GM23338 (cell line): ENCODE results near the gene DUS3L. TPM values are rescaled to one million over a fixed set of nuclear protein-coding genes. Genes with fewer than 3 reads are reported as not detected.

Source experiments
- ATAC-seq: fragments of 200-7000 bp; cut with Tn5 transposase; 3 replicates; pipeline ENCODE4 v1.9.1; 2020
- DNase-seq: peaks from one replicate; pipeline ENCODE4 v3.0.0-alpha.2; 2015; ENCODE audit warnings: low spot score
- H2AFZ ChIP-seq: fragments of 200-600 bp; sonication (generic); 2 replicates; pipeline ENCODE4 v1.8.0; 2016; ENCODE audit warnings: antibody characterized with exemption, mild to moderate bottlenecking, moderate library complexity
- H3F3A ChIP-seq: fragments of 200-600 bp; sonication (generic); replicated peaks from 2 replicates; pipeline ENCODE4 v1.8.0; 2017; ENCODE audit warnings: antibody characterized with exemption, mixed run types, low read depth
- H3K27ac ChIP-seq: fragments of 200-600 bp; sonication (generic); 2 replicates; pipeline ENCODE4 v1.6.1; 2016; ENCODE audit warnings: low read depth
- H3K27me3 ChIP-seq: fragments of 200-600 bp; sonication (generic); 2 replicates; pipeline ENCODE4 v1.8.0; 2016; ENCODE audit warnings: mild to moderate bottlenecking, mixed run types, moderate library complexity; ENCODE audit not compliant: insufficient read depth
- H3K36me3 ChIP-seq: fragments of 200-600 bp; sonication (generic); 2 replicates; pipeline ENCODE4 v1.8.0; 2016; ENCODE audit warnings: mild to moderate bottlenecking; ENCODE audit not compliant: insufficient read depth
- H3K4me1 ChIP-seq: fragments of 200-600 bp; sonication (generic); 2 replicates; pipeline ENCODE4 v1.8.0; 2016; ENCODE audit warnings: mild to moderate bottlenecking, moderate library complexity; ENCODE audit not compliant: insufficient read depth
- H3K4me2 ChIP-seq: fragments of 200-600 bp; sonication (generic); 2 replicates; pipeline ENCODE4 v1.7.1; 2017; ENCODE audit warnings: mixed run types
- H3K4me3 ChIP-seq: fragments of 200-600 bp; sonication (generic); 2 replicates; pipeline ENCODE4 v1.6.1; 2016; ENCODE audit warnings: mixed run types
- H3K79me2 ChIP-seq: fragments of 200-600 bp; sonication (generic); replicated peaks from 2 replicates; pipeline ENCODE4 v1.8.0; 2017; ENCODE audit warnings: mild to moderate bottlenecking; ENCODE audit not compliant: insufficient read depth
- H3K9me2 ChIP-seq: fragments of 200-600 bp; sonication (generic); 2 replicates; pipeline ENCODE4 v1.8.0; 2017; ENCODE audit not compliant: insufficient read depth
- H4K20me1 ChIP-seq: fragments of 200-600 bp; sonication (generic); replicated peaks from 2 replicates; pipeline ENCODE4 v1.8.0; 2017; ENCODE audit warnings: mild to moderate bottlenecking; ENCODE audit not compliant: insufficient read depth
- H3K27ac Mint-ChIP-seq: 2 replicates; pipeline ENCODE4 v1.8.0; 2020; ENCODE audit warnings: inconsistent platforms, mild to moderate bottlenecking, moderate library complexity, mixed read lengths
- H3K27me3 Mint-ChIP-seq: 3 replicates; pipeline ENCODE4 v1.8.0; 2022; ENCODE audit warnings: low read depth, mild to moderate bottlenecking, moderate library complexity, mixed read lengths, inconsistent platforms; ENCODE audit not compliant: insufficient read depth, poor library complexity
- H3K36me3 Mint-ChIP-seq: 3 replicates; pipeline ENCODE4 v1.8.0; 2021; ENCODE audit warnings: low read depth, mild to moderate bottlenecking, inconsistent platforms, moderate library complexity, mixed read lengths
- H3K4me1 Mint-ChIP-seq: 3 replicates; pipeline ENCODE4 v1.8.0; 2020; ENCODE audit warnings: mild to moderate bottlenecking, inconsistent platforms, mixed read lengths
- H3K4me3 Mint-ChIP-seq: 3 replicates; pipeline ENCODE4 v1.8.0; 2021; ENCODE audit warnings: moderate library complexity, mild to moderate bottlenecking, inconsistent platforms, mixed read lengths
- H3K9me3 Mint-ChIP-seq: 3 replicates; pipeline ENCODE4 v1.8.0; 2020; ENCODE audit warnings: moderate library complexity, mild to moderate bottlenecking, inconsistent platforms, mixed read lengths
- EZH2 ChIP-seq: fragments of 200-600 bp; sonication (generic); IDR thresholded peaks from one replicate; pipeline ENCODE4 v1.8.0; 2017; ENCODE audit warnings: antibody characterized with exemption, mild to moderate bottlenecking, low read depth; ENCODE audit not compliant: unreplicated experiment
- EZH2phosphoT487 ChIP-seq: fragments of 200-600 bp; sonication (generic); IDR thresholded peaks from one replicate; pipeline ENCODE4 v1.8.1; 2018; ENCODE audit warnings: antibody characterized with exemption; ENCODE audit not compliant: unreplicated experiment
- JUNB ChIP-seq: IDR thresholded peaks from one replicate; pipeline ENCODE4 v1.6.1; 2016; ENCODE audit warnings: antibody characterized with exemption; ENCODE audit not compliant: unreplicated experiment
- POLR2AphosphoS5 ChIP-seq: IDR thresholded peaks from 2 replicates; pipeline ENCODE4 v1.6.1; 2016; ENCODE audit warnings: antibody characterized with exemption, low read depth
- ZNF114 ChIP-seq: fragments of 250-450 bp; sonication (Bioruptor Pico); IDR thresholded peaks from 2 replicates; pipeline ENCODE4 v1.5.0; 2020; ENCODE audit warnings: mild to moderate bottlenecking, moderate library complexity
- ZNF331 ChIP-seq: fragments of 250-450 bp; sonication (Bioruptor Pico); IDR thresholded peaks from 2 replicates; pipeline ENCODE4 v1.5.0; 2020; ENCODE audit warnings: low read depth, mild to moderate bottlenecking, moderate library complexity
- polyA plus RNA-seq: library from polyadenylated mRNA; unstranded; fragments of >200 nt; fragmentation: Nextera tagmentation; extraction: Ambion mirVana; gene quantifications from 2 replicates; pipeline ENCODE4 v1.2.1, GENCODE V29; 2016
- total RNA-seq: library from RNA; depleted of rRNA; stranded (reverse); fragments of >200 nt; shearing (Covaris generic); gene quantifications from 2 replicates; pipeline ENCODE4 v1.2.3, GENCODE V29; 2014
- TF ChIP-seq, protein P1 (sequence below), 2 experiments: fragments of 200-600 bp in 1 of 2; sonication (generic) in 1 of 2; conservative IDR thresholded peaks; 2 replicates each; pipeline versions ENCODE4 v1.5.1 to v1.6.1; 2016 to 2017; ENCODE audit warnings: antibody characterized with exemption in 2 of 2, low read depth in 2 of 2, mild to moderate bottlenecking in 2 of 2, moderate library complexity in 1 of 2
- TF ChIP-seq, protein P2 (sequence below): IDR thresholded peaks from 2 replicates; pipeline ENCODE4 v1.6.1; 2016; ENCODE audit warnings: antibody characterized with exemption
- TF ChIP-seq, protein P3 (sequence below): IDR thresholded peaks from one replicate; pipeline ENCODE4 v1.6.1; 2018; ENCODE audit warnings: antibody characterized with exemption; ENCODE audit not compliant: unreplicated experiment

DUS3L gene
- total and polyA plus RNA-seq, 2 experiments from 2014 or later, result 26.2 to 53.0 TPM

- TF ChIP-seq, protein P1, sequence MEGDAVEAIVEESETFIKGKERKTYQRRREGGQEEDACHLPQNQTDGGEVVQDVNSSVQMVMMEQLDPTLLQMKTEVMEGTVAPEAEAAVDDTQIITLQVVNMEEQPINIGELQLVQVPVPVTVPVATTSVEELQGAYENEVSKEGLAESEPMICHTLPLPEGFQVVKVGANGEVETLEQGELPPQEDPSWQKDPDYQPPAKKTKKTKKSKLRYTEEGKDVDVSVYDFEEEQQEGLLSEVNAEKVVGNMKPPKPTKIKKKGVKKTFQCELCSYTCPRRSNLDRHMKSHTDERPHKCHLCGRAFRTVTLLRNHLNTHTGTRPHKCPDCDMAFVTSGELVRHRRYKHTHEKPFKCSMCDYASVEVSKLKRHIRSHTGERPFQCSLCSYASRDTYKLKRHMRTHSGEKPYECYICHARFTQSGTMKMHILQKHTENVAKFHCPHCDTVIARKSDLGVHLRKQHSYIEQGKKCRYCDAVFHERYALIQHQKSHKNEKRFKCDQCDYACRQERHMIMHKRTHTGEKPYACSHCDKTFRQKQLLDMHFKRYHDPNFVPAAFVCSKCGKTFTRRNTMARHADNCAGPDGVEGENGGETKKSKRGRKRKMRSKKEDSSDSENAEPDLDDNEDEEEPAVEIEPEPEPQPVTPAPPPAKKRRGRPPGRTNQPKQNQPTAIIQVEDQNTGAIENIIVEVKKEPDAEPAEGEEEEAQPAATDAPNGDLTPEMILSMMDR (conservative IDR thresholded peaks at IDR 0.05; ENCODE audit: low read depth in 2 of 2), result no peak
- no peak for TF ChIP-seq ZNF331 (CRISPR knock-in tag)
- TF ChIP-seq EZH2phosphoT487, result no peak
- TF ChIP-seq, protein P2, sequence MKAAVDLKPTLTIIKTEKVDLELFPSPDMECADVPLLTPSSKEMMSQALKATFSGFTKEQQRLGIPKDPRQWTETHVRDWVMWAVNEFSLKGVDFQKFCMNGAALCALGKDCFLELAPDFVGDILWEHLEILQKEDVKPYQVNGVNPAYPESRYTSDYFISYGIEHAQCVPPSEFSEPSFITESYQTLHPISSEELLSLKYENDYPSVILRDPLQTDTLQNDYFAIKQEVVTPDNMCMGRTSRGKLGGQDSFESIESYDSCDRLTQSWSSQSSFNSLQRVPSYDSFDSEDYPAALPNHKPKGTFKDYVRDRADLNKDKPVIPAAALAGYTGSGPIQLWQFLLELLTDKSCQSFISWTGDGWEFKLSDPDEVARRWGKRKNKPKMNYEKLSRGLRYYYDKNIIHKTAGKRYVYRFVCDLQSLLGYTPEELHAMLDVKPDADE, result no peak
- TF ChIP-seq, protein P3, sequence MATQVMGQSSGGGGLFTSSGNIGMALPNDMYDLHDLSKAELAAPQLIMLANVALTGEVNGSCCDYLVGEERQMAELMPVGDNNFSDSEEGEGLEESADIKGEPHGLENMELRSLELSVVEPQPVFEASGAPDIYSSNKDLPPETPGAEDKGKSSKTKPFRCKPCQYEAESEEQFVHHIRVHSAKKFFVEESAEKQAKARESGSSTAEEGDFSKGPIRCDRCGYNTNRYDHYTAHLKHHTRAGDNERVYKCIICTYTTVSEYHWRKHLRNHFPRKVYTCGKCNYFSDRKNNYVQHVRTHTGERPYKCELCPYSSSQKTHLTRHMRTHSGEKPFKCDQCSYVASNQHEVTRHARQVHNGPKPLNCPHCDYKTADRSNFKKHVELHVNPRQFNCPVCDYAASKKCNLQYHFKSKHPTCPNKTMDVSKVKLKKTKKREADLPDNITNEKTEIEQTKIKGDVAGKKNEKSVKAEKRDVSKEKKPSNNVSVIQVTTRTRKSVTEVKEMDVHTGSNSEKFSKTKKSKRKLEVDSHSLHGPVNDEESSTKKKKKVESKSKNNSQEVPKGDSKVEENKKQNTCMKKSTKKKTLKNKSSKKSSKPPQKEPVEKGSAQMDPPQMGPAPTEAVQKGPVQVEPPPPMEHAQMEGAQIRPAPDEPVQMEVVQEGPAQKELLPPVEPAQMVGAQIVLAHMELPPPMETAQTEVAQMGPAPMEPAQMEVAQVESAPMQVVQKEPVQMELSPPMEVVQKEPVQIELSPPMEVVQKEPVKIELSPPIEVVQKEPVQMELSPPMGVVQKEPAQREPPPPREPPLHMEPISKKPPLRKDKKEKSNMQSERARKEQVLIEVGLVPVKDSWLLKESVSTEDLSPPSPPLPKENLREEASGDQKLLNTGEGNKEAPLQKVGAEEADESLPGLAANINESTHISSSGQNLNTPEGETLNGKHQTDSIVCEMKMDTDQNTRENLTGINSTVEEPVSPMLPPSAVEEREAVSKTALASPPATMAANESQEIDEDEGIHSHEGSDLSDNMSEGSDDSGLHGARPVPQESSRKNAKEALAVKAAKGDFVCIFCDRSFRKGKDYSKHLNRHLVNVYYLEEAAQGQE, result no peak
- no peak for TF ChIP-seq POLR2AphosphoS5
- no peak for TF ChIP-seq JUNB
- TF ChIP-seq ZNF114 (CRISPR knock-in tag), result no peak
These were observed 23.9 kb upstream of the DUS3L start (continued) for GRCh38 chr19:5814852-5815246.

- Histone ChIP-seq H3K27me3 (no peaks in the 10 kb centered on the region), H3F3A (no peaks in the 10 kb centered on the region), H3K27ac (no peak overlapping the region), H3K9me2 (no peaks in the 10 kb centered on the region), H2AFZ (no peak overlapping the region), H3K36me3 (no peaks in the 10 kb centered on the region), H3K4me2 (no peak overlapping the region), H3K4me3 (no peak overlapping the region), H4K20me1 (no peaks in the 10 kb centered on the region; the same call in 1 of the 2 replicates), H3K79me2 (no peaks in the 10 kb centered on the region), H3K4me1 (no peaks in the 10 kb centered on the region)
- Mint-ChIP-seq H3K9me3 (no peaks in the 10 kb centered on the region), H3K4me1 (no peaks in the 10 kb centered on the region), H3K27me3 (peaks cover 14% of the 10 kb centered on the region), H3K36me3 (no peaks in the 10 kb centered on the region), H3K4me3 (no peak overlapping the region), H3K27ac (no peak overlapping the region)
- DNase-seq (no peak), ATAC-seq (no peak)
- TF ChIP-seq, protein P1 (conservative IDR thresholded peaks at IDR 0.05; ENCODE audit: low read depth in 2 of 2), result no peak
- TF ChIP-seq, protein P3, result no peak
- TF ChIP-seq, protein P2, result no peak
- TF ChIP-seq EZH2, result no peak
These were observed 23.3 kb upstream of the DUS3L start for GRCh38 chr19:5814123-5814851.
